ENCODE measurements around the gene MPPED2.

Gene MPPED2

DNA sequence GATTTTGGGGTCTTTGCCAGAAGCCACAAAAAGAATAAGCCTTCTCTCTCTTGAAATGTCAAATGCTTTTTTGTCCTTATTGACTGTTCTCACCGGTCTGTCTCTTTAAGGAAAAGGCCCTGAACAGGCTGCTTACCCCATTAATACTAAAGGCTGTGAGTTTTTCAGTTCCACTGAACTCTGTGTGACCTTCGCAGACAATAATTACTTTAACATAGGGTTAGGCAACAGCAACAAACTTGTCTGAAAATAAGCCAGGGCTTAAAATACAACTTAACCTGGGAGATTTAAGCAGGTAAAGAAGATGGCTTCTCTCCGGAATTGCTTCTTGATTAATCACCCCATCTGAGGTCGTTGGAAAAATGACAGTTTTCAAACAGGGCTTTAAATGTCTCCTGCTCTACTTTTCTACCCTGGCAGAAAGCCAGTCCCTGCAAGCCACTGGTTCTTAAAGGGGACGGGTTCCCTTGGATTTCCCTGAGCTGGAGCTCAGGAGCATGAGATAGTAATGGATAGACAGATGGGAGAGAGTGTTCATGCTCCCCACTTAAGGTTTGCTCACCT lies 193.8 kb downstream of the MPPED2 start:
- no peak for TF ChIP-seq CTCF (IDR thresholded peaks at IDR 0.05; ENCODE audit: low read depth, low read length, missing control alignments)
- no peak for DNase-seq (ENCODE audit: low read depth)
- H3K4me3 ChIP-seq (ENCODE audit: low read depth, low read length): no peak overlapping the region
- in situ Hi-C loops (cut with HindIII; ENCODE audit: low sequenced_read_pairs): no loop called here

GRCh38 chr11:30388957-30389356 lies 197.2 kb downstream of the MPPED2 start:
- no peak overlapping the region for H3K4me3 ChIP-seq (ENCODE audit: low read depth, low read length)
- no peak for TF ChIP-seq CTCF (IDR thresholded peaks at IDR 0.05; ENCODE audit: low read depth, low read length, missing control alignments)
- in situ Hi-C loops (cut with HindIII; ENCODE audit: low sequenced_read_pairs): no loop called here
- DNase-seq (ENCODE audit: low read depth): no peak

GRCh38 chr11:30387891-30388861 lies 198.0 kb downstream of the MPPED2 start:
- H3K4me3 ChIP-seq (ENCODE audit: low read depth, low read length): no peak overlapping the region
- DNase-seq (ENCODE audit: low read depth): no peak
- in situ Hi-C loops (cut with HindIII; ENCODE audit: low sequenced_read_pairs): no loop called here
- TF ChIP-seq CTCF (IDR thresholded peaks at IDR 0.05; ENCODE audit: low read depth, low read length, missing control alignments): no peak

GRCh38 chr11:30381879-30382278 lies 204.3 kb downstream of the MPPED2 start:
- TF ChIP-seq CTCF (IDR thresholded peaks at IDR 0.05; ENCODE audit: low read depth, low read length, missing control alignments): no peak
- DNase-seq (ENCODE audit: low read depth): no peak
- no peak overlapping the region for H3K4me3 ChIP-seq (ENCODE audit: low read depth, low read length)
- in situ Hi-C loops (cut with HindIII; ENCODE audit: low sequenced_read_pairs): no loop called here

DNA sequence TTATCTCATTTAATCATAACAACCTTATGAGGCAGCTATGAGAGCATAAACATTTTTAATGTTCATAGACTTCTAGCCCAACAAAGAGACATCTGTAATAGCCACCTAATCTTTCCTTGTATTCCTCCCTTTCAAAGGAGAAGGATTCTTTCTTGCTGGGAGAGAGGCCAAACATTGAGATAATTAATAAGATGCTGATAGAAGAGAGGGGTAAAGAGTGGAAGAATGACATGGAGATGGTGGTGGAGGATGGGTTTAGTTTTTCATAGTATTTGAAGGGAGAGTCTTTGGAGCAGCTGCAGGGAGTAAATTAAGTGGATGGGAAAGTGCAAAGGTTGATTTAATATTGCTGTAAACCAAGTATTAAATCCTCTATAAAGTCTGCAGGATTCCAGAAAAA lies 205.3 kb downstream of the MPPED2 start:
- no peak overlapping the region for H3K4me3 ChIP-seq (ENCODE audit: low read depth, low read length)
- TF ChIP-seq CTCF (IDR thresholded peaks at IDR 0.05; ENCODE audit: low read depth, low read length, missing control alignments): no peak
- DNase-seq (ENCODE audit: low read depth): no peak
- in situ Hi-C loops (cut with HindIII; ENCODE audit: low sequenced_read_pairs): no loop called here

DNA sequence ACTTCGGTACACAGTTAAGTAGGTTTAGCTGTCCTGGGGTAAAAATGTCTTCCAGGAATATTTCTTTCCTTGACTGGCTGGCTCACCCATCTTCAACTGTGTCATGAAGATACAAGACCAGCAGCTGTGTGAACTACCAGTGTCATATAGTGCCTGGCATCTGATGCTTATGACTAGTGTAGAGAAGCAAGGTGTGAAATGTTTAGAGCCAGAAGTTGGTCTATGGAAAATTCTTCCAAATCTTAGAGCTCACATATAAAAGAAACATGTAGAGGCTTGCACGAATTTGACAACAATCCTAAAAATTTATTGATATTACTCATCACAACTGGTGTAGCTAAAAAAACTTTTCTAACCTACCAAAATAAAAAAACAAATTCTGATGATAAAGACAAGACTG lies 208.8 kb downstream of the MPPED2 start:
- no peak for TF ChIP-seq CTCF (IDR thresholded peaks at IDR 0.05; ENCODE audit: low read depth, low read length, missing control alignments)
- DNase-seq (ENCODE audit: low read depth): no peak
- in situ Hi-C loops (cut with HindIII; ENCODE audit: low sequenced_read_pairs): no loop called here
- H3K4me3 ChIP-seq (ENCODE audit: low read depth, low read length): no peak overlapping the region

Data from astrocyte of the cerebellum (primary cell).